C4-2B (cell line): ENCODE measurements around the gene RASGRP1.

Experiments used
- CTCF ChIP-seq: fragments of 450-650 bp; conservative IDR thresholded peaks from 2 replicates; pipeline ENCODE4 v1.5.1; 2017; ENCODE audit warnings: mild to moderate bottlenecking
- ZFX ChIP-seq: fragments of 450-650 bp; IDR thresholded peaks from 2 replicates; pipeline ENCODE4 v1.6.1; 2017

- no peak for TF ChIP-seq CTCF
- no peak for TF ChIP-seq ZFX
These were observed 89.3 kb downstream of the RASGRP1 start for GRCh38 chr15:38475361-38475760.
